Measurements from ENCODE around the gene SRRM3.

SRRM3 gene

GRCh38 chr7:76282344-76283253 lies 80.9 kb downstream of the SRRM3 start:
- TF ChIP-seq, protein P1, sequence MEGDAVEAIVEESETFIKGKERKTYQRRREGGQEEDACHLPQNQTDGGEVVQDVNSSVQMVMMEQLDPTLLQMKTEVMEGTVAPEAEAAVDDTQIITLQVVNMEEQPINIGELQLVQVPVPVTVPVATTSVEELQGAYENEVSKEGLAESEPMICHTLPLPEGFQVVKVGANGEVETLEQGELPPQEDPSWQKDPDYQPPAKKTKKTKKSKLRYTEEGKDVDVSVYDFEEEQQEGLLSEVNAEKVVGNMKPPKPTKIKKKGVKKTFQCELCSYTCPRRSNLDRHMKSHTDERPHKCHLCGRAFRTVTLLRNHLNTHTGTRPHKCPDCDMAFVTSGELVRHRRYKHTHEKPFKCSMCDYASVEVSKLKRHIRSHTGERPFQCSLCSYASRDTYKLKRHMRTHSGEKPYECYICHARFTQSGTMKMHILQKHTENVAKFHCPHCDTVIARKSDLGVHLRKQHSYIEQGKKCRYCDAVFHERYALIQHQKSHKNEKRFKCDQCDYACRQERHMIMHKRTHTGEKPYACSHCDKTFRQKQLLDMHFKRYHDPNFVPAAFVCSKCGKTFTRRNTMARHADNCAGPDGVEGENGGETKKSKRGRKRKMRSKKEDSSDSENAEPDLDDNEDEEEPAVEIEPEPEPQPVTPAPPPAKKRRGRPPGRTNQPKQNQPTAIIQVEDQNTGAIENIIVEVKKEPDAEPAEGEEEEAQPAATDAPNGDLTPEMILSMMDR (conservative IDR thresholded peaks at IDR 0.05) = no peak
- H3K27ac ChIP-seq = peak overlapping the region; percentile 29; the same call in 1 of the 2 replicates

DNA sequence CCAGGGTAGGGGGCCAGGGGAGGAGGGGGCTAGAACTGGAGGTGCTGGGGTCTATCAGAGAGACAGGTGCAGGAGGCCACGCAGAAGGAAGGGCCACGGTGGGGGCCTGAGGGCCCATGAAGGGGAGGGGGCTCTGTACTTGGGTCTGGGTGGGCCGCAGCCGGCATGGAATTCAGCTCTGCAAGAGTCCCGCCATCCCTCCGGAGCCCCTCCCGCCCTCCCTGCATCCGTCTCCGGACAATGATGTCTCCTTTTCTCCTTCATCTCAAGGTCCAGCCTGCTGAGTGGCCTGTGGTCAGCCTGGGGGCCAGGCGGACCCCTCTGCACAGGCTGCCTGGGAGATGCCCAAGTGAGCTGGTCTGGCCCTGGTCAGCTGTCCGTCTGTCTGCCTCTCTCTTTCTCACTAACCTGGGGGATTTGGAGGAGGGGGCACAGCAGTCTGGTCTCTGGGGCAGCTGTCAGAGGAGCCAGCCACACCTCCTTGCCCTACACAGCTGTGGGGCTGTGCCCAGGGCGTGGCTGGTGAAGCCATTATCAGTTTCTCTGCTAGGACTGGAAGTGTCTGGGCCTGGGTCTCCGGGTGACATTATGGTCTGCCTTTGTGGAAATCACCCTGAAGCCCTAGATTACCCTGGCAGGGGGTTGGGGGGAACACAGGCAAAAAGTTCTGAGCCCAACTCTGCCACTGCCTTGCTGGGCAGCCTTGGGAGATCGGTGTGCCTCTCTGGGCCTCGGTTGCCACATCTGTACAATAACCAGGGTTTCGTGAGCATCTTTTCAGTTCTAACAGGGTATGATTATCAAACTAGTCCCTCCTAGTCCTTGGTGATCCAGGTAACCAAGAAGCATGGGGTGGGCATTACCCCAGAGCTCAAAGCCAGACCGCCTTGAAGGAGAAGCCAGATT lies 81.8 kb downstream of the SRRM3 start:
- TF ChIP-seq, protein P1 (conservative IDR thresholded peaks at IDR 0.05) = no peak
- H3K27ac ChIP-seq = no peak overlapping the region

DNA sequence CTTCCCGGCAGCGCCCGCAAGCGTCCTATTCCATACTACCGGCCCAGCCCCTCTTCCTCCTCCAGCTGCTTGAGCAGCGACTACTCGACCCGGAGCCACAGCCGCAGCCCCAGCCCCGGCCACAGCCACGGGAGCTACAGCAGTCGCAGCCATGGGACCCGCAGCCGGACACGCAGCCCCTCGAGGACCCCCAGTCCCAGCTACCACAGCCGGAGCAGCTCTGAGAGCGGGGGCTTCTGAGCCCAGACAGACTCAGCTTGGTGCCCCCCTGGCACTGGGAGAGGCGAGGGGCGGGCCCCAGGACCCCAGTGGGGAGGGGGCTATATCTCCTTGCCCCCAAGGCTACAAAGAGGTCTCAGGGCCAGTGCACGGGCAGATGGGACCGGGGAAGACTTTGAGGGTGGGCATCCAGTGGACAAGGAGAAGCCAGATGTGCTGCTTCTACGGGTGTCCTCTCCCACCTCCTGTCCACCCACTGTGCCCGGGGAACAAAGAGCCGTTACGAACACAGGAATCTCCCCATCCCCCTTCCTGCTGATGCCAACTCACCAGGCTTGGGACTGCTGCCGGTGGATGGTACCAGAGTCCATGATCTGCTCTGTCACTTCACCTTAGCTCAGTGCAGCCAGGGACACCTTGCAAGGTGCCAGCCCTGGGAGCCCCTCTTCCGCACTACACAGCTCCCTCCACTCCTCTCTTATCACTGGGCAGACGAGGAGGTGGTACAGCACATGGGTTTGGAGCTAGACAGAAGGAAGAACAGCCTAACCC lies 84.1 kb downstream of the SRRM3 start:
- no peak overlapping the region for H3K27ac ChIP-seq
- TF ChIP-seq, protein P1 (conservative IDR thresholded peaks at IDR 0.05) = no peak

DNA sequence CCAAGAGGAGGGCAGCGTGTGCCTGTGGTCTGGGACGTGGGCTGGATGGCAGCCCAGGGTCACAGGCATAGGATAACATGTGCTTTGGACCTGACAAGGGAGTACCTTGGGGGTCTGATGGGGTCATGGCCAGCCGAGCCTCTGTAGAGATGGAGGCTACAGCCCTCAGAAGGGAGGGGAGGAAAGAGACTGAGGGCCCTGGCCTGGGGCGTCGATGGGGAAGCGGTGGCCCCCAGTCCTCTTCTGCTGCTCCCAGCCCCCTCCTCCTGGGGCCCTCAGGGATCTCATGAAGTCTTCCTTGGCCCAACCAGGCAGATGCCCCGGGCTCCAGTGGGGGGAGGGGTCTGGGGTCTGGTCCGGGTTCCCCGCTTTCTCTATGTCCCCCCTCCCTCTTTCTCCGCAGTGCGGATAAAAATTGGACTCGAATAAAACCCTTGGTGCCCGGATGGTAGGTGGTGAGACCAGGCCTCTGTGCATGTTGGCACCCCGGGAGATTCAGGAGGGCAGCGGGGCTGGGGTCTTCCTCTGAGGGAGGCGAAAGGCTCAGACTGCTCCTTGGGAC lies 85.2 kb downstream of the SRRM3 start:
- H3K27ac ChIP-seq = no peak overlapping the region
- TF ChIP-seq, protein P1 (conservative IDR thresholded peaks at IDR 0.05) = no peak

GRCh38 chr7:76290847-76291350 lies 89.2 kb downstream of the SRRM3 start:
- peak overlapping the region; percentile 81 for H3K27ac ChIP-seq

GRCh38 chr7:76291351-76292212 lies 89.9 kb downstream of the SRRM3 start:
- TF ChIP-seq, protein P1 (conservative IDR thresholded peaks at IDR 0.05) = peak; percentile 98
- H3K27ac ChIP-seq = peak overlapping the region; percentile 81

Data from VCaP (cell line).